GM19397 (cell line): ENCODE results near the gene ITGB6.

Source experiments
- ATAC-seq: cut with Tn5 transposase; IDR thresholded peaks from one replicate; pipeline ENCODE4 v1.9.1; 2021; ENCODE audit warnings: mild to moderate bottlenecking, moderate library complexity; ENCODE audit not compliant: unreplicated experiment

The ITGB6 gene

GRCh38 chr2:160199683-160200389 is at the start of gene ITGB6:
TSS of gene ITGB6 (minus strand) at chr2:160200272. CDS start at chr2:160200063, 209 bp downstream.
- ATAC-seq: no peak

- ATAC-seq: no peak
Observed at GRCh38 chr2:160247296-160248035, 47.4 kb upstream of the ITGB6 start.

GRCh38 chr2:160246356-160246755 is 46.3 kb upstream of the ITGB6 start:
- ATAC-seq: no peak

GRCh38 chr2:160245614-160246155 is 45.6 kb upstream of the ITGB6 start:
- ATAC-seq: no peak

- no peak for ATAC-seq
Observed at GRCh38 chr2:160242893-160243564, 43.0 kb upstream of the ITGB6 start.

GRCh38 chr2:160241251-160242137 is 41.4 kb upstream of the ITGB6 start:
- ATAC-seq: no peak

- no peak for ATAC-seq
Observed at GRCh38 chr2:160239436-160239835, 39.4 kb upstream of the ITGB6 start.

- ATAC-seq: no peak
Observed at GRCh38 chr2:160238392-160238791, 38.3 kb upstream of the ITGB6 start.

GRCh38 chr2:160232905-160233475 is 32.9 kb upstream of the ITGB6 start:
- ATAC-seq: no peak

GRCh38 chr2:160229591-160229990 is 29.5 kb upstream of the ITGB6 start:
- no peak for ATAC-seq

GRCh38 chr2:160228141-160228917 is 28.3 kb upstream of the ITGB6 start:
- ATAC-seq: no peak

GRCh38 chr2:160227293-160227915 is 27.3 kb upstream of the ITGB6 start:
- no peak for ATAC-seq

- ATAC-seq: no peak
Observed at GRCh38 chr2:160226367-160226766, 26.3 kb upstream of the ITGB6 start.

- ATAC-seq: no peak
Observed at GRCh38 chr2:160225722-160226121, 25.6 kb upstream of the ITGB6 start.

- peak; percentile 15 for ATAC-seq
Observed at GRCh38 chr2:160224507-160224906, 24.4 kb upstream of the ITGB6 start.

- peak; percentile 86 for ATAC-seq
Observed at GRCh38 chr2:160224060-160224459, 24.0 kb upstream of the ITGB6 start.

- ATAC-seq: no peak
Observed at GRCh38 chr2:160223560-160223959, 23.5 kb upstream of the ITGB6 start.

GRCh38 chr2:160222546-160223283 is 22.6 kb upstream of the ITGB6 start:
- no peak for ATAC-seq
